ENCODE measurements around the gene NUAK2.

NUAK2 gene

DNA sequence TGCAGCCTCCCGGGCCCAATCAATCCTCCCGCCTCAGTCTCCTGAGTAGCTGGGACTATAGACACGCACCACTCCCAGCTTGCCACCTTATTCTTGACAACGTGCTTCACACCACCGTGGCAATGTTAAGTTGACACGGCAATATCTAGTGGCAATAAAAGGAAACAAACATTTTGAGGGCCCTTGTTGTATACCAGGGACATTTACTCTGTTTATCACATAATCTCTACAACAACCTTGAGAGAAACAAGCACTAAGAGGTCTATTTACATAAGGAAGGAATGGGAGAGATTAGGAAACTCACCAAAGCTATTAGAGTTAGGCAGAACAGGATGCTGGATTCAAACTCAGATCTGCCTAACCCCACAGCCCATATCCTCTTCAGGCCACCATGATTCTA lies 32.1 kb upstream of the NUAK2 start:
- H3K4me3 ChIP-seq (ENCODE audit: low read length) = no peak overlapping the region
- DNase-seq (ENCODE audit: low read depth) = no peak
- TF ChIP-seq, protein P1, sequence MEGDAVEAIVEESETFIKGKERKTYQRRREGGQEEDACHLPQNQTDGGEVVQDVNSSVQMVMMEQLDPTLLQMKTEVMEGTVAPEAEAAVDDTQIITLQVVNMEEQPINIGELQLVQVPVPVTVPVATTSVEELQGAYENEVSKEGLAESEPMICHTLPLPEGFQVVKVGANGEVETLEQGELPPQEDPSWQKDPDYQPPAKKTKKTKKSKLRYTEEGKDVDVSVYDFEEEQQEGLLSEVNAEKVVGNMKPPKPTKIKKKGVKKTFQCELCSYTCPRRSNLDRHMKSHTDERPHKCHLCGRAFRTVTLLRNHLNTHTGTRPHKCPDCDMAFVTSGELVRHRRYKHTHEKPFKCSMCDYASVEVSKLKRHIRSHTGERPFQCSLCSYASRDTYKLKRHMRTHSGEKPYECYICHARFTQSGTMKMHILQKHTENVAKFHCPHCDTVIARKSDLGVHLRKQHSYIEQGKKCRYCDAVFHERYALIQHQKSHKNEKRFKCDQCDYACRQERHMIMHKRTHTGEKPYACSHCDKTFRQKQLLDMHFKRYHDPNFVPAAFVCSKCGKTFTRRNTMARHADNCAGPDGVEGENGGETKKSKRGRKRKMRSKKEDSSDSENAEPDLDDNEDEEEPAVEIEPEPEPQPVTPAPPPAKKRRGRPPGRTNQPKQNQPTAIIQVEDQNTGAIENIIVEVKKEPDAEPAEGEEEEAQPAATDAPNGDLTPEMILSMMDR (conservative IDR thresholded peaks at IDR 0.05; ENCODE audit: low read length) = no peak

DNA sequence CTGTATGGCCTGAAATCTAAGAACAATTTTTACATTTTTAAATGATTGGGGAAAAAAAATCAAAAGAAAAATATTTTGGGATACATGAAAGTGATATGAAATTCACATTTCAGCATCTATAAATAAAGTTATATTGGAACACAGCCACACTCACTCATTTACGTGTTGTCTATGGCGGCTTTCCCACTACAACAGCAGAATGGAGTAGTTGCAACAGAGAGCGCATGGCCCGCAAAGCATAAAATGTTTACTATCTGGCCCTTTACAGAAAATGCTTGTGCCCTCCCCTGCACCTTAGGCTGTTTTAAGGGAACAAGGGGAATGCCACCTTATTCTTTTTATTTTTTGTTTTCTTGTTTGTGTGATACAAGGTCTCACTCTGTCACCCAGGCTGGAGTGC lies 31.6 kb upstream of the NUAK2 start:
- TF ChIP-seq, protein P1 (conservative IDR thresholded peaks at IDR 0.05; ENCODE audit: low read length) = no peak
- no peak overlapping the region for H3K4me3 ChIP-seq (ENCODE audit: low read length)
- DNase-seq (ENCODE audit: low read depth) = no peak

DNA sequence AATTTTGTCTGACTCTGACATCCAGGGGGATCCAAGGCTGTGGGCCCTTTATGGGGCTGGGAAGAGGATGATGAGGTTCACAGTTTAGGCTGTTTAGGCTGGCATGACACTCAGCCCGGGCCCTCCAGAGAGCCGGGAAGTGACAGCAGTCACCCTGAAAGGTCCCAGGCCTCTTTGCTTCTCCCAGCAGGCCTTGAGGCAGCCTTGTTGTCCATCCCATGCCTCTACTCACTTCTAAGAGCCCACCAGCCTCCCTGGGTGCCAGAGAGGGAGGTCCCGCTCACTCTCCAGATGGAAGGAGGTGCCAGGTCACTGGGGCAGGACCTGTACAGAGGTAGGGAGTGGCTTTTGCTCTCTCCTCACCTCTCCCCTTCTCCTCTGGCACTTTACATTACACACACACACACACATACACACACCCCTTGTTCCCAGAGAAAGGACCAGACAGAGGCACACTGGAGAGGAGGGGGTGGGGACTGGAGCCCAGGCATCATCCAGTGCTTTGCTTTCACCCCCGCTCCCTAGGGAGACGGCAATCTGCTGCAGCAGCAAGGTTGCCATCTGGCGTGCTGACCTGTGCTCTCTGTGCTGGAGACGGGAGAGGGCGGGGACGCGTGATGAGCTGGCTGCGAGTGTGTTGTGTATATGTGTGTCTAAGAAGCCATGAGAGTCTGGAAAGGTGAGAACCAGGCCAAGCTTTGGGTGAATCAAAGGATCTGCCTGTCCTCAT lies 30.6 kb upstream of the NUAK2 start:
- no peak for DNase-seq (ENCODE audit: low read depth)
- no peak overlapping the region for H3K4me3 ChIP-seq (ENCODE audit: low read length)
- TF ChIP-seq, protein P1 (conservative IDR thresholded peaks at IDR 0.05; ENCODE audit: low read length) = no peak

DNA sequence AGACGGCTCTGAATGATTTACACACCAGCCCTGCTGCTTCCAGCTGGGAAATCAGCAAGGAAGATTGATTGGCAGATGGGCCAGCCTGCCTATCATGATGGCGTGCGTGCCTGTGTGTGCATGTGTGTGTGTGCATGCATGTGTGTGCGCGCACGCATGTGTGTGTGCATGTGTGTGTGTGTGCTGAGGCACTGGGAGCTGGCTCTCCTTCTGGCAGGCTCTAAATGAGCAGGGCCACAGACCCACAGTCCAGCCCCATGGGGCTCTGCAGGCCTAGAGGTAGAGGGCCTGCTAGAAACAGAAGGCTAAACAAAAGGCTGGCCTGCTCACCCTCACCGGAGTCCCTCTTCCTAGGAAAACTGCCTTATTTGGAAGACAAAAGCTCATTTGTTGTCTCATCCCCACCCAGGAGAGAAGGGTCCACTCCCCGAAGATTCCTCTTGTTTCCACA lies 29.2 kb upstream of the NUAK2 start:
- DNase-seq (ENCODE audit: low read depth) = no peak
- H3K4me3 ChIP-seq (ENCODE audit: low read length) = no peak overlapping the region
- TF ChIP-seq, protein P1 (conservative IDR thresholded peaks at IDR 0.05; ENCODE audit: low read length) = no peak

DNA sequence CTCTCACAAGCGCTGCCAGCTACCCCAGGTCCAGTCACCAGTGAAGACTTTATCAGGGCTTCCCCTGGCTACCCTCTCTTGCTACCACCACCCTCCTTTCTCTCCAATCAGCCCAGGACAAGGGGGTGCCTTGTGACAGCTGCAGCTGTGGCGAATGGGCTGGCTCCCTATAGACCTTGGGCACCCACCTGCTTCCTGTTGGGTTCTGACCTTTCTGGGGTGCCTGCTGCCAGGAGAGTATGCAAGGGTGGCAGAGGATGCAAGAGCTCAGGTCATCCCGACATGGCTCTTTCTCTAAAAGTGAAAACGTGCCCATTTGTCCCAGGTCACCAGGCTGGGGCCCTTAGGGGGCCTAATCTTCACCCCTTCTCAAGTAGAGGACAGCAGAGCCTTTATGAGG lies 28.6 kb upstream of the NUAK2 start:
- TF ChIP-seq, protein P1 (conservative IDR thresholded peaks at IDR 0.05; ENCODE audit: low read length) = no peak
- no peak overlapping the region for H3K4me3 ChIP-seq (ENCODE audit: low read length)
- no peak for DNase-seq (ENCODE audit: low read depth)

DNA sequence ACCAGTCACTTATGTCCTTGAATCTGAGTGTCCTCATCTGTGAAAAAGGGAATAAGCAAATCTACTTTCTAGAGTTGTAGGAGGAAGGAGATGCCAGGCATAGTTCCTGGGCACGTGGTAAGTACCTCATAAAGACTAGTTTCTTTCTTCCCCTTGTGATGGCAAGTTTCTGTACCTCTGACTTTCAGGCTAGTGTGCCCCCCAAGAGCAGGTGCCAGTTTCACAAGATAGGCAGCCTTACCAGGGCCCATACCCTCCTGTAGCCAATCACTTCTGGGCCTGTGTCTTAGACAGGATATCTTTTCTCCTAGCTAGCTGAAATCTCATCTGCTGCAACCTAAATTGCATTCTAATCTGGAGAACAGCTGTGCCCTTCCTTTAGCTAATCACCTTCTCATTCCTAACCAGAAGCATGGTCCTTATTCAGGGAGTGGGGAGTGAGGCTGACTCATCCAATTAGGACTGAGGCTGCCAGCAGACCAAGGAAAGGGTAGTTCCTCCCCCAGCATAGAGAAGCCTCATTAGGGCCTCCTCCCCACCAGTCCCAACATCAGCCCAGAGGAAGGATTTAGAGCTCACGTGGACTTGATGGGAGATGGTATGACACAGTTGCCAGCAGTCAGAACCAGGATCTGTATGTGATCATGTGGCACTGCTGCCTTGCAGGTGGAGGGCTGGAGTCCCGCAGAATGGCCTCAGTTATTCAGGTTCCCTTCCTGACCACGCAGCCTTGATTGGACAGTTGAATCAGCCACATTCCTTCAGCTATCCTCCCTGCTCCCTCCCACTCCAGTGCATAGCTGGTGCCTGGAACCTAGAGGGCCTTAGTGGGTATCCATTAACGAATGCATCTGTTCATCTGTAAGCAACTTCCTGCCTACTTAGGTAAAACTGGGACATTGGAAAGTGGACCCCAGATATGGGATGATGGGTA lies 27.3 kb upstream of the NUAK2 start:
- no peak for DNase-seq (ENCODE audit: low read depth)
- H3K4me3 ChIP-seq (ENCODE audit: low read length) = no peak overlapping the region
- TF ChIP-seq, protein P1 (conservative IDR thresholded peaks at IDR 0.05; ENCODE audit: low read length) = no peak

Data from AG10803 (cell line).